HCT116 (cell line): Measurements from ENCODE around the gene PPP1R37. TPM values are rescaled to one million over a fixed set of nuclear protein-coding genes. Genes with fewer than 3 reads are reported as not detected.
"Not testable (repeated sequence)": the region's sequence is repeated elsewhere in the genome, so short reads cannot be mapped to it uniquely, and the experiment has no call there.

Experiments
- ATAC-seq: fragments of 200-7000 bp; cut with Tn5 transposase; 2 replicates; pipeline ENCODE4 v1.9.1; 2020; ENCODE audit warnings: mild to moderate bottlenecking, moderate library complexity
- BruUV-seq: library from RNA; stranded (reverse); fragments of 400-500 nt; replicated peaks from 2 replicates; lab custom pipeline; 2021; lab: Mats Ljungman, UMichigan
- CTCF ChIA-PET: fragments of 300-600 bp; sonication (Branson Sonifier 250); formaldehyde crosslinking; loops from one replicate; lab custom pipeline; 2021; ENCODE audit warnings: antibody characterized with exemption; lab: Charles Lee
- POLR2A ChIA-PET: fragments of 300-600, 350-600 bp; sonication (Branson Sonifier 250); formaldehyde crosslinking; loops from one replicate; lab custom pipeline; 2021; ENCODE audit warnings: antibody characterized with exemption; lab: Charles Lee
- RAD21 ChIA-PET, 2 experiments: fragments of 300-600 bp; sonication (Branson Sonifier 250); formaldehyde crosslinking; loops; one replicate each; lab custom pipeline; 2023; ENCODE audit warnings: low total read pairs in 2 of 2; ENCODE audit not compliant: uncharacterized antibody in 2 of 2, unreplicated experiment in 2 of 2, low non-redundant PET in 1 of 2; lab: Charles Lee
- DNase-seq: peaks from one replicate; pipeline ENCODE4 v3.0.0-alpha.2; 2010; ENCODE audit warnings: low read depth, low spot score
- H2AFZ ChIP-seq: fragments of 200-600 bp; shearing (Covaris generic), sonication (generic); 2 replicates; pipeline ENCODE4 v1.6.1; 2017; ENCODE audit warnings: low read depth, mixed run types, mixed read lengths, antibody characterized with exemption, low read length; ENCODE audit not compliant: poor library complexity, severe bottlenecking
- H3K27ac ChIP-seq: 2 replicates; pipeline ENCODE4 v1.5.1; 2012; ENCODE audit warnings: low read depth, low read length
- H3K27me3 ChIP-seq: fragments of 200-600 bp; sonication (generic); 2 replicates; pipeline ENCODE4 v1.6.1; 2016; ENCODE audit warnings: mixed run types, low read length, mixed read lengths; ENCODE audit not compliant: insufficient read depth
- H3K36me3 ChIP-seq, 2 experiments: fragments of 200-500 bp in 1 of 2; fragments of 200-600 bp in 1 of 2; sonication (Bioruptor generic) in 1 of 2; sonication (generic) in 1 of 2; 2 replicates each; pipeline versions ENCODE4 v1.5.1 to v1.6.1; 2014 to 2016; ENCODE audit warnings: low read length in 2 of 2, inconsistent platforms in 1 of 2, mixed read lengths in 1 of 2, mixed run types in 1 of 2; ENCODE audit not compliant: insufficient read depth in 2 of 2, control insufficient read depth in 1 of 2
- H3K4me1 ChIP-seq, 2 experiments: fragments of 200-600 bp in 1 of 2; sonication (generic) in 1 of 2; 2 replicates each; pipeline versions ENCODE4 v1.5.1 to v1.6.1; 2012 to 2017; ENCODE audit warnings: low read length in 2 of 2, inconsistent platforms in 1 of 2, mild to moderate bottlenecking in 1 of 2, mixed read lengths in 1 of 2, mixed run types in 1 of 2, moderate library complexity in 1 of 2; ENCODE audit not compliant: insufficient read depth in 2 of 2, control insufficient read depth in 1 of 2
- H3K4me2 ChIP-seq: fragments of 200-600 bp; sonication (generic); 2 replicates; pipeline ENCODE4 v1.6.1; 2017; ENCODE audit warnings: mixed run types, low read length, mixed read lengths
- H3K4me3 ChIP-seq, 2 experiments: fragments of 200-600 bp in 1 of 2; sonication (generic) in 1 of 2; replicated peaks in 1 of 2; 2 replicates each; pipeline ENCODE4 v1.5.1; 2011 to 2016; ENCODE audit warnings: low read length in 2 of 2, control low read depth in 1 of 2, low read depth in 1 of 2, mild to moderate bottlenecking in 1 of 2, mixed read lengths in 1 of 2, mixed run types in 1 of 2
- H3K79me2 ChIP-seq: fragments of 200-600 bp; sonication (generic); 2 replicates; pipeline ENCODE4 v1.6.1; 2017; ENCODE audit warnings: mild to moderate bottlenecking, mixed run types, low read length, moderate library complexity, mixed read lengths; ENCODE audit not compliant: insufficient read depth
- H3K9ac ChIP-seq: fragments of 200-600 bp; sonication (generic); 2 replicates; pipeline ENCODE4 v1.6.1; 2016; ENCODE audit warnings: low read length, mixed read lengths
- H3K9me2 ChIP-seq: fragments of 200-600 bp; sonication (generic), shearing (Covaris generic); 2 replicates; pipeline ENCODE4 v1.6.1; 2017; ENCODE audit warnings: mixed run types, mild to moderate bottlenecking, moderate library complexity; ENCODE audit not compliant: insufficient read depth
- H3K9me3 ChIP-seq, 2 experiments: fragments of 200-500 bp in 1 of 2; fragments of 200-600 bp in 1 of 2; sonication (Bioruptor generic) in 1 of 2; sonication (generic) in 1 of 2; 2 replicates each; pipeline ENCODE4 v1.6.1; 2014 to 2017; ENCODE audit warnings: low read length in 2 of 2, mixed read lengths in 2 of 2, inconsistent platforms in 1 of 2, low read depth in 1 of 2, mild to moderate bottlenecking in 1 of 2, mixed run types in 1 of 2, moderate library complexity in 1 of 2; ENCODE audit not compliant: control insufficient read depth in 1 of 2, insufficient read depth in 1 of 2
- H4K20me1 ChIP-seq: fragments of 200-600 bp; sonication (generic), shearing (Covaris generic); 2 replicates; pipeline ENCODE4 v1.6.1; 2017; ENCODE audit warnings: mixed run types, mild to moderate bottlenecking, moderate library complexity; ENCODE audit not compliant: insufficient read depth
- EGR1 ChIP-seq: IDR thresholded peaks from 2 replicates; pipeline ENCODE4 v1.6.1; 2012; ENCODE audit warnings: low read depth
- JUND ChIP-seq: IDR thresholded peaks from 2 replicates; pipeline ENCODE4 v1.6.1; 2012
- POLR2AphosphoS5 ChIP-seq: IDR thresholded peaks from 2 replicates; pipeline ENCODE4 v1.6.1; 2011; ENCODE audit warnings: mild to moderate bottlenecking, low read depth, low read length, moderate library complexity
- RAD21 ChIP-seq: IDR thresholded peaks from 2 replicates; pipeline ENCODE4 v1.6.1; 2012; ENCODE audit warnings: low read depth, mild to moderate bottlenecking
- SIN3A ChIP-seq: IDR thresholded peaks from 2 replicates; pipeline ENCODE4 v1.6.1; 2012; ENCODE audit warnings: low read depth
- SRF ChIP-seq: IDR thresholded peaks from 2 replicates; pipeline ENCODE4 v1.6.1; 2012; ENCODE audit warnings: low read depth
- ZBTB33 ChIP-seq: IDR thresholded peaks from 2 replicates; pipeline ENCODE4 v1.6.1; 2011; ENCODE audit warnings: mild to moderate bottlenecking, low read length, moderate library complexity; ENCODE audit not compliant: insufficient replicate concordance; ENCODE audit errors: extremely low read depth
- intact Hi-C: fragments of 100-400 bp; cut with micrococcal nuclease; formaldehyde crosslinking; loops from 2 replicates; pipeline ENCODE4 v1.10.0; 2022
- total RNA-seq: library from RNA; stranded (reverse); gene quantifications from one replicate; pipeline ENCODE4 v1.2.1, GENCODE V29; 2021; ENCODE audit not compliant: unreplicated experiment
- TF ChIP-seq, protein P1 (sequence below): IDR thresholded peaks from 2 replicates; pipeline ENCODE4 v1.6.1; 2012; ENCODE audit warnings: low read depth
- TF ChIP-seq, protein P2 (sequence below), 3 experiments: fragments of 200-600 bp in 1 of 3; sonication (generic) in 1 of 3; IDR thresholded peaks in 2 of 3; conservative IDR thresholded peaks in 1 of 3; 2 replicates each; pipeline ENCODE4 v1.5.1; 2012 to 2017; ENCODE audit warnings: low read depth in 2 of 3, low read length in 2 of 3, antibody characterized with exemption in 1 of 3, borderline replicate concordance in 1 of 3, control low read depth in 1 of 3, mild to moderate bottlenecking in 1 of 3, mixed read lengths in 1 of 3, mixed run types in 1 of 3, moderate library complexity in 1 of 3; ENCODE audit not compliant: insufficient read depth in 1 of 3

The PPP1R37 gene
- total RNA-seq, 1 experiment from 2014 or later: 32.7 TPM

- ChIA-PET RAD21 (no interaction called here), CTCF (no interaction called here)
- intact Hi-C loops: no loop called here
- H3K4me1 ChIP-seq: no peaks in the 10 kb centered on the region; a peak in 1 of 4 replicates
- no TSS peak for BruUV-seq
- no peak overlapping the region for H3K9ac ChIP-seq
- H3K9me2 ChIP-seq: no peaks in the 10 kb centered on the region
- DNase-seq (no peak), ATAC-seq (no peak)
- no peak overlapping the region for H3K4me2 ChIP-seq
- H2AFZ ChIP-seq: no peak overlapping the region
- no peaks in the 10 kb centered on the region for H3K27me3 ChIP-seq
- H4K20me1 ChIP-seq: 0 out of 2 replicates have a peak, but pooled peaks cover 4% of the 10 kb centered on the region
- no peak overlapping the region for H3K27ac ChIP-seq
- H3K36me3 ChIP-seq: no peaks in the 10 kb centered on the region
- H3K4me3 ChIP-seq: no peak overlapping the region
- TF ChIP-seq, protein P1, sequence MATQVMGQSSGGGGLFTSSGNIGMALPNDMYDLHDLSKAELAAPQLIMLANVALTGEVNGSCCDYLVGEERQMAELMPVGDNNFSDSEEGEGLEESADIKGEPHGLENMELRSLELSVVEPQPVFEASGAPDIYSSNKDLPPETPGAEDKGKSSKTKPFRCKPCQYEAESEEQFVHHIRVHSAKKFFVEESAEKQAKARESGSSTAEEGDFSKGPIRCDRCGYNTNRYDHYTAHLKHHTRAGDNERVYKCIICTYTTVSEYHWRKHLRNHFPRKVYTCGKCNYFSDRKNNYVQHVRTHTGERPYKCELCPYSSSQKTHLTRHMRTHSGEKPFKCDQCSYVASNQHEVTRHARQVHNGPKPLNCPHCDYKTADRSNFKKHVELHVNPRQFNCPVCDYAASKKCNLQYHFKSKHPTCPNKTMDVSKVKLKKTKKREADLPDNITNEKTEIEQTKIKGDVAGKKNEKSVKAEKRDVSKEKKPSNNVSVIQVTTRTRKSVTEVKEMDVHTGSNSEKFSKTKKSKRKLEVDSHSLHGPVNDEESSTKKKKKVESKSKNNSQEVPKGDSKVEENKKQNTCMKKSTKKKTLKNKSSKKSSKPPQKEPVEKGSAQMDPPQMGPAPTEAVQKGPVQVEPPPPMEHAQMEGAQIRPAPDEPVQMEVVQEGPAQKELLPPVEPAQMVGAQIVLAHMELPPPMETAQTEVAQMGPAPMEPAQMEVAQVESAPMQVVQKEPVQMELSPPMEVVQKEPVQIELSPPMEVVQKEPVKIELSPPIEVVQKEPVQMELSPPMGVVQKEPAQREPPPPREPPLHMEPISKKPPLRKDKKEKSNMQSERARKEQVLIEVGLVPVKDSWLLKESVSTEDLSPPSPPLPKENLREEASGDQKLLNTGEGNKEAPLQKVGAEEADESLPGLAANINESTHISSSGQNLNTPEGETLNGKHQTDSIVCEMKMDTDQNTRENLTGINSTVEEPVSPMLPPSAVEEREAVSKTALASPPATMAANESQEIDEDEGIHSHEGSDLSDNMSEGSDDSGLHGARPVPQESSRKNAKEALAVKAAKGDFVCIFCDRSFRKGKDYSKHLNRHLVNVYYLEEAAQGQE: no peak
- TF ChIP-seq JUND (no peak), ZBTB33 (no peak), SIN3A (no peak), SRF (no peak), RAD21 (no peak), POLR2AphosphoS5 (no peak), EGR1 (no peak)
- TF ChIP-seq, protein P2, sequence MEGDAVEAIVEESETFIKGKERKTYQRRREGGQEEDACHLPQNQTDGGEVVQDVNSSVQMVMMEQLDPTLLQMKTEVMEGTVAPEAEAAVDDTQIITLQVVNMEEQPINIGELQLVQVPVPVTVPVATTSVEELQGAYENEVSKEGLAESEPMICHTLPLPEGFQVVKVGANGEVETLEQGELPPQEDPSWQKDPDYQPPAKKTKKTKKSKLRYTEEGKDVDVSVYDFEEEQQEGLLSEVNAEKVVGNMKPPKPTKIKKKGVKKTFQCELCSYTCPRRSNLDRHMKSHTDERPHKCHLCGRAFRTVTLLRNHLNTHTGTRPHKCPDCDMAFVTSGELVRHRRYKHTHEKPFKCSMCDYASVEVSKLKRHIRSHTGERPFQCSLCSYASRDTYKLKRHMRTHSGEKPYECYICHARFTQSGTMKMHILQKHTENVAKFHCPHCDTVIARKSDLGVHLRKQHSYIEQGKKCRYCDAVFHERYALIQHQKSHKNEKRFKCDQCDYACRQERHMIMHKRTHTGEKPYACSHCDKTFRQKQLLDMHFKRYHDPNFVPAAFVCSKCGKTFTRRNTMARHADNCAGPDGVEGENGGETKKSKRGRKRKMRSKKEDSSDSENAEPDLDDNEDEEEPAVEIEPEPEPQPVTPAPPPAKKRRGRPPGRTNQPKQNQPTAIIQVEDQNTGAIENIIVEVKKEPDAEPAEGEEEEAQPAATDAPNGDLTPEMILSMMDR (IDR thresholded peaks at IDR 0.05 in 2 of 3, conservative IDR thresholded peaks at IDR 0.05 in 1 of 3; ENCODE audit: borderline replicate concordance in 1 of 3, insufficient read depth in 1 of 3, low read depth in 2 of 3, low read length in 2 of 3): no peak
- TF ChIP-seq, all 23 proteins: peak for 0
- Histone ChIP-seq H3K79me2 (peaks cover 90% of the 10 kb centered on the region), H3K9me3 (no peaks in the 10 kb centered on the region)
- POLR2A ChIA-PET: no interaction called here
Observed at GRCh38 chr19:45104658-45105349, 11.8 kb downstream of the PPP1R37 start.

DNA sequence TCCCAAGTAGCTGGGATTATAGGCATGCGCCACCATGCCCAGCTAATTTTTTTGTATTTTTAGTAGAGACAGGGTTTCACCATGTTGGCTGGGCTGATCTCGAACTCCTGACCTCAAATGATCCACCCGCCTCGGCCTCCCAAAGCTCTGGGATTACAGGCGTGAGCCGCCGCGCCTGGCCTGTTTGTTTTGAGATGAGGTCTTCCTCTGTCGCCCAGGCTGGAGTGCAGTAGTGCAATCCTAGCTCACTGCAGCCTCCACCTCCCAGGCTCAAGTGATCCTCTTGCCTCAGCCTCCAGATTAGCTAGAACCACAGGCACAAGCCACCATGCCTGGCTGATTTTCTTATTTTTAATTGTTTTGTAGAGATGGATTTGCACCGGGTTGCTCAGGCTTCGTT is 13.4 kb downstream of the PPP1R37 start:
- intact Hi-C loops, RAD21 ChIA-PET, DNase-seq, H3K4me1 ChIP-seq, H2AFZ ChIP-seq, POLR2A ChIA-PET, H3K9me2 ChIP-seq, H3K27ac ChIP-seq, H3K4me3 ChIP-seq, H3K36me3 ChIP-seq, H4K20me1 ChIP-seq, CTCF ChIA-PET, BruUV-seq, H3K4me2 ChIP-seq, ATAC-seq, H3K9me3 ChIP-seq, H3K27me3 ChIP-seq, H3K9ac ChIP-seq: not testable (repeated sequence)
- H3K79me2 ChIP-seq: peaks cover 88% of the 10 kb centered on the region
